GM23338 (cell line): ENCODE data around the gene CNTN5. TPM values are rescaled to one million over a fixed set of nuclear protein-coding genes. Genes with fewer than 3 reads are reported as not detected.

Experiments used
- ATAC-seq: fragments of 200-7000 bp; cut with Tn5 transposase; 3 replicates; pipeline ENCODE4 v1.9.1; 2020
- DNase-seq: peaks from one replicate; pipeline ENCODE4 v3.0.0-alpha.2; 2015; ENCODE audit warnings: low spot score
- H2AFZ ChIP-seq: fragments of 200-600 bp; sonication (generic); 2 replicates; pipeline ENCODE4 v1.8.0; 2016; ENCODE audit warnings: antibody characterized with exemption, mild to moderate bottlenecking, moderate library complexity
- H3F3A ChIP-seq: fragments of 200-600 bp; sonication (generic); replicated peaks from 2 replicates; pipeline ENCODE4 v1.8.0; 2017; ENCODE audit warnings: antibody characterized with exemption, mixed run types, low read depth
- H3K27ac ChIP-seq: fragments of 200-600 bp; sonication (generic); 2 replicates; pipeline ENCODE4 v1.6.1; 2016; ENCODE audit warnings: low read depth
- H3K27me3 ChIP-seq: fragments of 200-600 bp; sonication (generic); 2 replicates; pipeline ENCODE4 v1.8.0; 2016; ENCODE audit warnings: mild to moderate bottlenecking, mixed run types, moderate library complexity; ENCODE audit not compliant: insufficient read depth
- H3K36me3 ChIP-seq: fragments of 200-600 bp; sonication (generic); 2 replicates; pipeline ENCODE4 v1.8.0; 2016; ENCODE audit warnings: mild to moderate bottlenecking; ENCODE audit not compliant: insufficient read depth
- H3K4me1 ChIP-seq: fragments of 200-600 bp; sonication (generic); 2 replicates; pipeline ENCODE4 v1.8.0; 2016; ENCODE audit warnings: mild to moderate bottlenecking, moderate library complexity; ENCODE audit not compliant: insufficient read depth
- H3K4me2 ChIP-seq: fragments of 200-600 bp; sonication (generic); 2 replicates; pipeline ENCODE4 v1.7.1; 2017; ENCODE audit warnings: mixed run types
- H3K4me3 ChIP-seq: fragments of 200-600 bp; sonication (generic); 2 replicates; pipeline ENCODE4 v1.6.1; 2016; ENCODE audit warnings: mixed run types
- H3K79me2 ChIP-seq: fragments of 200-600 bp; sonication (generic); replicated peaks from 2 replicates; pipeline ENCODE4 v1.8.0; 2017; ENCODE audit warnings: mild to moderate bottlenecking; ENCODE audit not compliant: insufficient read depth
- H3K9me2 ChIP-seq: fragments of 200-600 bp; sonication (generic); 2 replicates; pipeline ENCODE4 v1.8.0; 2017; ENCODE audit not compliant: insufficient read depth
- H4K20me1 ChIP-seq: fragments of 200-600 bp; sonication (generic); replicated peaks from 2 replicates; pipeline ENCODE4 v1.8.0; 2017; ENCODE audit warnings: mild to moderate bottlenecking; ENCODE audit not compliant: insufficient read depth
- H3K27ac Mint-ChIP-seq: 2 replicates; pipeline ENCODE4 v1.8.0; 2020; ENCODE audit warnings: inconsistent platforms, mild to moderate bottlenecking, moderate library complexity, mixed read lengths
- H3K27me3 Mint-ChIP-seq: 3 replicates; pipeline ENCODE4 v1.8.0; 2022; ENCODE audit warnings: low read depth, mild to moderate bottlenecking, moderate library complexity, mixed read lengths, inconsistent platforms; ENCODE audit not compliant: insufficient read depth, poor library complexity
- H3K36me3 Mint-ChIP-seq: 3 replicates; pipeline ENCODE4 v1.8.0; 2021; ENCODE audit warnings: low read depth, mild to moderate bottlenecking, inconsistent platforms, moderate library complexity, mixed read lengths
- H3K4me1 Mint-ChIP-seq: 3 replicates; pipeline ENCODE4 v1.8.0; 2020; ENCODE audit warnings: mild to moderate bottlenecking, inconsistent platforms, mixed read lengths
- H3K4me3 Mint-ChIP-seq: 3 replicates; pipeline ENCODE4 v1.8.0; 2021; ENCODE audit warnings: moderate library complexity, mild to moderate bottlenecking, inconsistent platforms, mixed read lengths
- H3K9me3 Mint-ChIP-seq: 3 replicates; pipeline ENCODE4 v1.8.0; 2020; ENCODE audit warnings: moderate library complexity, mild to moderate bottlenecking, inconsistent platforms, mixed read lengths
- CREB1 ChIP-seq: fragments of 250-450 bp; sonication (Bioruptor Pico); IDR thresholded peaks from 2 replicates; pipeline ENCODE4 v1.5.0; 2020; ENCODE audit warnings: low read depth, mild to moderate bottlenecking, moderate library complexity
- EZH2 ChIP-seq: fragments of 200-600 bp; sonication (generic); IDR thresholded peaks from one replicate; pipeline ENCODE4 v1.8.0; 2017; ENCODE audit warnings: antibody characterized with exemption, mild to moderate bottlenecking, low read depth; ENCODE audit not compliant: unreplicated experiment
- NANOG ChIP-seq: IDR thresholded peaks from 2 replicates; pipeline ENCODE4 v1.6.1; 2016; ENCODE audit warnings: antibody characterized with exemption, borderline replicate concordance
- POLR2AphosphoS5 ChIP-seq: IDR thresholded peaks from 2 replicates; pipeline ENCODE4 v1.6.1; 2016; ENCODE audit warnings: antibody characterized with exemption, low read depth
- STAT1 ChIP-seq: IDR thresholded peaks from one replicate; pipeline ENCODE4 v1.6.1; 2016; ENCODE audit warnings: antibody characterized with exemption; ENCODE audit not compliant: unreplicated experiment
- ZNF114 ChIP-seq: fragments of 250-450 bp; sonication (Bioruptor Pico); IDR thresholded peaks from 2 replicates; pipeline ENCODE4 v1.5.0; 2020; ENCODE audit warnings: mild to moderate bottlenecking, moderate library complexity
- ZNF331 ChIP-seq: fragments of 250-450 bp; sonication (Bioruptor Pico); IDR thresholded peaks from 2 replicates; pipeline ENCODE4 v1.5.0; 2020; ENCODE audit warnings: low read depth, mild to moderate bottlenecking, moderate library complexity
- polyA plus RNA-seq: library from polyadenylated mRNA; unstranded; fragments of >200 nt; fragmentation: Nextera tagmentation; extraction: Ambion mirVana; gene quantifications from 2 replicates; pipeline ENCODE4 v1.2.1, GENCODE V29; 2016
- total RNA-seq: library from RNA; depleted of rRNA; stranded (reverse); fragments of >200 nt; shearing (Covaris generic); gene quantifications from 2 replicates; pipeline ENCODE4 v1.2.3, GENCODE V29; 2014
- TF ChIP-seq, protein P1 (sequence below): IDR thresholded peaks from 2 replicates; pipeline ENCODE4 v1.6.1; 2016; ENCODE audit warnings: antibody characterized with exemption
- TF ChIP-seq, protein P2 (sequence below): IDR thresholded peaks from one replicate; pipeline ENCODE4 v1.6.1; 2018; ENCODE audit warnings: antibody characterized with exemption; ENCODE audit not compliant: unreplicated experiment

CNTN5 gene
- total and polyA plus RNA-seq, 2 experiments from 2014 or later = not detected

DNA sequence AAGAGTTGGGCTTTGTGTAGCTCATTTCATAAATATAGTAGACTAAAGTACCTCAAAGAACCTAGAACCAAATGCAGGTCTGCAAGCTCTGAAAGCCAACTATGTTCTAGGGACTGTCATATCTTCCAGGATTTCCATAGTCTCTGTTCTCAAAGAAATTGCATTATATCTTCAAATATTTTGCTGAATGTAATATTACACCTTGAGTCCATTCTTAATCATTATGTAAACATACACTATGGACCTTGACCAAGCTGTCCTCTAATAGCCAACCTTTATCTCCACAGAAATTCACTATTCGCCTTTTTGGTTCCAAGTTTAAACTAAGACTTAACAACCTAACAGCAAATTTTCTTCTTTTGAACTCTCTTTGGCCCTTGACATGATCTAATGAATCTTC, 987.7 kb downstream of the CNTN5 start:
- Histone ChIP-seq H3F3A (no peaks in the 10 kb centered on the region), H3K27me3 (no peaks in the 10 kb centered on the region), H3K36me3 (no peaks in the 10 kb centered on the region), H4K20me1 (no peaks in the 10 kb centered on the region), H3K4me2 (no peak overlapping the region), H3K27ac (no peak overlapping the region), H3K4me3 (no peak overlapping the region), H3K4me1 (no peaks in the 10 kb centered on the region), H2AFZ (no peak overlapping the region), H3K9me2 (0 out of 2 replicates have a peak, but pooled peaks cover 4% of the 10 kb centered on the region), H3K79me2 (no peaks in the 10 kb centered on the region)
- Mint-ChIP-seq H3K9me3 (no peaks in the 10 kb centered on the region), H3K27ac (no peak overlapping the region), H3K36me3 (no peaks in the 10 kb centered on the region), H3K4me3 (no peak overlapping the region), H3K4me1 (no peaks in the 10 kb centered on the region; the same call in 2 of the 3 replicates), H3K27me3 (peaks cover 6% of the 10 kb centered on the region)
- DNase-seq = no peak
- ATAC-seq = no peak
- no peak for TF ChIP-seq ZNF114 (CRISPR knock-in tag)
- TF ChIP-seq ZNF331 (CRISPR knock-in tag) = no peak
- no peak for TF ChIP-seq EZH2
- no peak for TF ChIP-seq CREB1
- TF ChIP-seq, protein P1, sequence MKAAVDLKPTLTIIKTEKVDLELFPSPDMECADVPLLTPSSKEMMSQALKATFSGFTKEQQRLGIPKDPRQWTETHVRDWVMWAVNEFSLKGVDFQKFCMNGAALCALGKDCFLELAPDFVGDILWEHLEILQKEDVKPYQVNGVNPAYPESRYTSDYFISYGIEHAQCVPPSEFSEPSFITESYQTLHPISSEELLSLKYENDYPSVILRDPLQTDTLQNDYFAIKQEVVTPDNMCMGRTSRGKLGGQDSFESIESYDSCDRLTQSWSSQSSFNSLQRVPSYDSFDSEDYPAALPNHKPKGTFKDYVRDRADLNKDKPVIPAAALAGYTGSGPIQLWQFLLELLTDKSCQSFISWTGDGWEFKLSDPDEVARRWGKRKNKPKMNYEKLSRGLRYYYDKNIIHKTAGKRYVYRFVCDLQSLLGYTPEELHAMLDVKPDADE = no peak
- TF ChIP-seq NANOG = no peak
- TF ChIP-seq STAT1 = no peak

DNA sequence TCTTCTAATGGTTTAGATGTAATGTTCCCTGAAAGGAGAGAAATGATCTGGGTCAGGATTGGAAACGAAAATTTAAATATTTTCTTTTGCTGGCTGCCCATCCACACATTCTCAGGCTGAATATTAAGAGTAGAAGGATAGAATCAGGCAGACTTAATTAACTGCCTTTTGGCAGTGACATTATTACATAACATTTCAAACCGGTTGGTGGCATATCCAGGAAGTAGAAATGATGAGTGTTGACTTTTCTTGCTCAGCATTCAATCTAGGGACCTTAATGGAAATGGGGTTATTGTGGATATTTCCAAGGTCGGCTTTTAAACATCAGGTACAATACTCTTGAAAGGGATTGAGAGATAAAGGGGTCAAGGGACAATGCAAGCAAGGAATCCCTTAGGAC, 989.0 kb downstream of the CNTN5 start:
- Histone ChIP-seq H2AFZ (peak overlapping the region; percentile 14; the same call in 1 of the 2 replicates), H3K4me2 (no peak overlapping the region), H4K20me1 (no peaks in the 10 kb centered on the region), H3K4me1 (no peaks in the 10 kb centered on the region), H3K36me3 (no peaks in the 10 kb centered on the region), H3K9me2 (no peaks in the 10 kb centered on the region), H3F3A (no peaks in the 10 kb centered on the region), H3K79me2 (no peaks in the 10 kb centered on the region), H3K27me3 (no peaks in the 10 kb centered on the region), H3K4me3 (no peak overlapping the region), H3K27ac (no peak overlapping the region)
- no peak for DNase-seq
- Mint-ChIP-seq H3K4me1 (no peaks in the 10 kb centered on the region; the same call in 2 of the 3 replicates), H3K4me3 (no peak overlapping the region), H3K36me3 (no peaks in the 10 kb centered on the region), H3K9me3 (no peaks in the 10 kb centered on the region), H3K27me3 (peaks cover 2% of the 10 kb centered on the region), H3K27ac (no peak overlapping the region)
- ATAC-seq = no peak
- TF ChIP-seq EZH2 = no peak
- TF ChIP-seq POLR2AphosphoS5 = no peak
- TF ChIP-seq, protein P1 = no peak
- TF ChIP-seq NANOG = no peak
- TF ChIP-seq, protein P2, sequence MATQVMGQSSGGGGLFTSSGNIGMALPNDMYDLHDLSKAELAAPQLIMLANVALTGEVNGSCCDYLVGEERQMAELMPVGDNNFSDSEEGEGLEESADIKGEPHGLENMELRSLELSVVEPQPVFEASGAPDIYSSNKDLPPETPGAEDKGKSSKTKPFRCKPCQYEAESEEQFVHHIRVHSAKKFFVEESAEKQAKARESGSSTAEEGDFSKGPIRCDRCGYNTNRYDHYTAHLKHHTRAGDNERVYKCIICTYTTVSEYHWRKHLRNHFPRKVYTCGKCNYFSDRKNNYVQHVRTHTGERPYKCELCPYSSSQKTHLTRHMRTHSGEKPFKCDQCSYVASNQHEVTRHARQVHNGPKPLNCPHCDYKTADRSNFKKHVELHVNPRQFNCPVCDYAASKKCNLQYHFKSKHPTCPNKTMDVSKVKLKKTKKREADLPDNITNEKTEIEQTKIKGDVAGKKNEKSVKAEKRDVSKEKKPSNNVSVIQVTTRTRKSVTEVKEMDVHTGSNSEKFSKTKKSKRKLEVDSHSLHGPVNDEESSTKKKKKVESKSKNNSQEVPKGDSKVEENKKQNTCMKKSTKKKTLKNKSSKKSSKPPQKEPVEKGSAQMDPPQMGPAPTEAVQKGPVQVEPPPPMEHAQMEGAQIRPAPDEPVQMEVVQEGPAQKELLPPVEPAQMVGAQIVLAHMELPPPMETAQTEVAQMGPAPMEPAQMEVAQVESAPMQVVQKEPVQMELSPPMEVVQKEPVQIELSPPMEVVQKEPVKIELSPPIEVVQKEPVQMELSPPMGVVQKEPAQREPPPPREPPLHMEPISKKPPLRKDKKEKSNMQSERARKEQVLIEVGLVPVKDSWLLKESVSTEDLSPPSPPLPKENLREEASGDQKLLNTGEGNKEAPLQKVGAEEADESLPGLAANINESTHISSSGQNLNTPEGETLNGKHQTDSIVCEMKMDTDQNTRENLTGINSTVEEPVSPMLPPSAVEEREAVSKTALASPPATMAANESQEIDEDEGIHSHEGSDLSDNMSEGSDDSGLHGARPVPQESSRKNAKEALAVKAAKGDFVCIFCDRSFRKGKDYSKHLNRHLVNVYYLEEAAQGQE = no peak
- no peak for TF ChIP-seq STAT1
- TF ChIP-seq ZNF114 (CRISPR knock-in tag) = no peak
- no peak for TF ChIP-seq ZNF331 (CRISPR knock-in tag)
